ENCODE measurements around the gene PIAS3. TPM values are rescaled to one million over a fixed set of nuclear protein-coding genes. Genes with fewer than 3 reads are reported as not detected.

PIAS3 gene
- total RNA-seq: 4.8 and 10.0 TPM in 2 replicates

GRCh38 chr1:145858901-145859490, at the start of gene PIAS3:
PIAS3 (minus strand) TSS chr1:145859081; CDS start chr1:145858990, 91 bp downstream.

GRCh38 chr1:145885738-145886287, 26.9 kb upstream of the PIAS3 start, which contains the start of gene ANKRD35:
ANKRD35 (minus strand) TSS chr1:145885866; CDS start chr1:145885758, 108 bp downstream.

GRCh38 chr1:145845514-145846161, 13.2 kb downstream of the PIAS3 start, which contains the start of gene NUDT17:
NUDT17 (plus strand) TSS chr1:145845630; CDS start chr1:145845641, 11 bp downstream.

GRCh38 chr1:145823565-145824498, 35.0 kb downstream of the PIAS3 start, which contains the start of the genes POLR3C and RNF115:
POLR3C (plus strand) TSS chr1:145824200; CDS start chr1:145825777, 1,577 bp downstream.
RNF115 (minus strand) TSS chr1:145824095; CDS start chr1:145823873, 222 bp downstream.

Other genes with a start within 250 kb of the PIAS3 start
- gene PDZK1, start 151.7 kb downstream of the PIAS3 start, total RNA-seq: under 0.01 and 10.4 TPM in 2 replicates
- under 0.01 TPM in 1 of 2 replicates, not detected in the other for gene CD160, start 139.6 kb downstream of the PIAS3 start, total RNA-seq
- 7.9 and 9.9 TPM in 2 replicates for gene RNF115, start 35.0 kb downstream of the PIAS3 start, total RNA-seq
- gene POLR3C, start 34.9 kb downstream of the PIAS3 start, total RNA-seq: 23.7 and 33.7 TPM in 2 replicates
- 2.7 and 3.2 TPM in 2 replicates for gene NUDT17, start 13.5 kb downstream of the PIAS3 start, total RNA-seq
- gene ANKRD35, start 26.8 kb upstream of the PIAS3 start, total RNA-seq: 0.24 and 2.6 TPM in 2 replicates
- gene ITGA10, start 51.0 kb upstream of the PIAS3 start, total RNA-seq: 0.24 and 0.64 TPM in 2 replicates
- 22.9 and 27.5 TPM in 2 replicates for gene PEX11B, start 59.6 kb upstream of the PIAS3 start, total RNA-seq
- gene RBM8A, start 68.4 kb upstream of the PIAS3 start, total RNA-seq: 84.2 and 170 TPM in 2 replicates
- gene LIX1L, start 98.9 kb upstream of the PIAS3 start, total RNA-seq: 4.8 and 5.8 TPM in 2 replicates
- 1.1 TPM in 1 of 2 replicates, not detected in the other for gene ANKRD34A, start 105.5 kb upstream of the PIAS3 start, total RNA-seq
- gene POLR3GL, start 105.6 kb upstream of the PIAS3 start, total RNA-seq: 5.1 and 6.3 TPM in 2 replicates
- gene TXNIP, start 137.5 kb upstream of the PIAS3 start, total RNA-seq: 38.2 and 63.6 TPM in 2 replicates
- not detected in 2 replicates for gene HJV, start 162.7 kb upstream of the PIAS3 start, total RNA-seq

Measured in tracheal epithelial cell (primary cell).